C4-2B (cell line): ENCODE measurements around the gene NBPF11.
"Not testable (repeated sequence)": the region's sequence is repeated elsewhere in the genome, so short reads cannot be mapped to it uniquely, and the experiment has no call there.

Source experiments
- CTCF ChIP-seq: fragments of 450-650 bp; conservative IDR thresholded peaks from 2 replicates; pipeline ENCODE4 v1.5.1; 2017; ENCODE audit warnings: mild to moderate bottlenecking
- ZFX ChIP-seq: fragments of 450-650 bp; IDR thresholded peaks from 2 replicates; pipeline ENCODE4 v1.6.1; 2017

- not testable (repeated sequence) for TF ChIP-seq CTCF, ZFX
Observed at GRCh38 chr1:148141936-148142335, 10.1 kb downstream of the NBPF11 start.
